Neural progenitor cell (in vitro differentiated cells): ENCODE data around the gene ANTXRL. TPM values are rescaled to one million over a fixed set of nuclear protein-coding genes. Genes with fewer than 3 reads are reported as not detected.
"Not testable (repeated sequence)": the region's sequence is repeated elsewhere in the genome, so short reads cannot be mapped to it uniquely, and the experiment has no call there.

Experiments used
- DNase-seq: peaks from one replicate; pipeline ENCODE4 v3.0.0-alpha.2; 2016; ENCODE audit warnings: low spot score
- H2AFZ ChIP-seq: fragments of 200-600 bp; sonication (generic); replicated peaks from 2 replicates; pipeline ENCODE4 v1.6.1; 2016; ENCODE audit warnings: antibody characterized with exemption
- H3F3A ChIP-seq: fragments of 200-600 bp; sonication (generic); 2 replicates; pipeline ENCODE4 v1.6.1; 2016; ENCODE audit warnings: antibody characterized with exemption, low read depth
- H3K27ac ChIP-seq: fragments of 200-600 bp; sonication (generic); 2 replicates; pipeline ENCODE4 v1.5.1; 2016; ENCODE audit warnings: mild to moderate bottlenecking
- H3K27me3 ChIP-seq: fragments of 200-600 bp; sonication (generic); 2 replicates; pipeline ENCODE4 v1.6.1; 2016; ENCODE audit warnings: mild to moderate bottlenecking, moderate library complexity
- H3K36me3 ChIP-seq: fragments of 200-600 bp; sonication (generic); 2 replicates; pipeline ENCODE4 v1.5.1; 2016
- H3K4me1 ChIP-seq: fragments of 200-600 bp; sonication (generic); 2 replicates; pipeline ENCODE4 v1.6.1; 2016; ENCODE audit warnings: mixed run types
- H3K4me2 ChIP-seq: fragments of 200-600 bp; sonication (generic); 2 replicates; pipeline ENCODE4 v1.6.1; 2016
- H3K4me3 ChIP-seq: fragments of 200-600 bp; sonication (generic); 2 replicates; pipeline ENCODE4 v1.5.1; 2016
- H3K79me2 ChIP-seq: fragments of 200-600 bp; sonication (generic); 2 replicates; pipeline ENCODE4 v1.6.1; 2016; ENCODE audit warnings: low read depth
- H3K9ac ChIP-seq: fragments of 200-600 bp; sonication (generic); 2 replicates; pipeline ENCODE4 v1.6.1; 2016
- H3K9me3 ChIP-seq: fragments of 200-600 bp; sonication (generic); 2 replicates; pipeline ENCODE4 v1.5.1; 2016; ENCODE audit warnings: low read depth
- H4K20me1 ChIP-seq: fragments of 200-600 bp; sonication (generic); 2 replicates; pipeline ENCODE4 v1.6.1; 2016; ENCODE audit warnings: low read depth
- H3K27ac Mint-ChIP-seq: 3 replicates; pipeline ENCODE4 v1.8.0; 2021; ENCODE audit warnings: mixed read lengths
- H3K27me3 Mint-ChIP-seq: 2 replicates; pipeline ENCODE4 v1.8.0; 2022; ENCODE audit warnings: low read depth, mild to moderate bottlenecking, inconsistent platforms, moderate library complexity, mixed read lengths; ENCODE audit not compliant: insufficient read depth
- H3K36me3 Mint-ChIP-seq: 3 replicates; pipeline ENCODE4 v1.8.0; 2021; ENCODE audit warnings: mixed read lengths
- H3K4me1 Mint-ChIP-seq: 3 replicates; pipeline ENCODE4 v1.8.0; 2021; ENCODE audit warnings: mixed read lengths
- H3K4me3 Mint-ChIP-seq: 3 replicates; pipeline ENCODE4 v1.8.0; 2021; ENCODE audit warnings: mild to moderate bottlenecking, moderate library complexity, mixed read lengths
- H3K9me3 Mint-ChIP-seq: 3 replicates; pipeline ENCODE4 v1.8.0; 2020; ENCODE audit warnings: mixed read lengths
- CTCF ChIP-seq: fragments of 200-600 bp; sonication (generic); IDR thresholded peaks from 2 replicates; pipeline ENCODE4 v1.5.1; 2017; ENCODE audit warnings: antibody characterized with exemption, mild to moderate bottlenecking
- EZH2 ChIP-seq: fragments of 200-600 bp; sonication (generic); IDR thresholded peaks from 2 replicates; pipeline ENCODE4 v1.6.1; 2017; ENCODE audit warnings: antibody characterized with exemption, mild to moderate bottlenecking, moderate library complexity
- EZH2phosphoT487 ChIP-seq: fragments of 200-600 bp; sonication (generic); IDR thresholded peaks from 2 replicates; pipeline ENCODE4 v1.6.1; 2017; ENCODE audit warnings: antibody characterized with exemption
- total RNA-seq: library from RNA; depleted of rRNA; stranded (reverse); fragments of >200 nt; gene quantifications from 2 replicates; pipeline ENCODE4 v1.2.3, GENCODE V29; 2015; ENCODE audit warnings: low replicate concordance

Gene ANTXRL
- total RNA-seq, 1 donor from 2014 or later = not detected

GRCh38 chr10:46255801-46256747 is 30.7 kb upstream of the ANTXRL start:
- peak overlapping the region; percentile 79 for H2AFZ ChIP-seq
- H3K27ac Mint-ChIP-seq = no peak overlapping the region
- H3K9ac ChIP-seq = no peak overlapping the region
- H3K4me3 ChIP-seq = no peak overlapping the region
- H3K9me3 ChIP-seq = no peaks in the 10 kb centered on the region
- no peaks in the 10 kb centered on the region for H3K4me1 ChIP-seq
- no peaks in the 10 kb centered on the region for H3F3A ChIP-seq
- H3K4me2 ChIP-seq = no peak overlapping the region
- H3K4me3 Mint-ChIP-seq = no peak overlapping the region
- no peak for TF ChIP-seq EZH2
- peak; percentile 72 for TF ChIP-seq CTCF
- H3K9me3 Mint-ChIP-seq = no peaks in the 10 kb centered on the region
- no peaks in the 10 kb centered on the region for H4K20me1 ChIP-seq
- H3K36me3 ChIP-seq = no peaks in the 10 kb centered on the region
- H3K27me3 Mint-ChIP-seq = peaks cover 5% of the 10 kb centered on the region
- no peaks in the 10 kb centered on the region for H3K79me2 ChIP-seq
- no peaks in the 10 kb centered on the region for H3K27me3 ChIP-seq
- no peaks in the 10 kb centered on the region for H3K36me3 Mint-ChIP-seq
- no peaks in the 10 kb centered on the region for H3K4me1 Mint-ChIP-seq
- peak; percentile 71 for DNase-seq
- H3K27ac ChIP-seq = no peak overlapping the region

- Histone ChIP-seq H3K4me3 (no peak overlapping the region), H4K20me1 (no peaks in the 10 kb centered on the region), H2AFZ (no peak overlapping the region), H3K9ac (no peak overlapping the region), H3K27me3 (no peaks in the 10 kb centered on the region), H3K27ac (no peak overlapping the region), H3K4me1 (no peaks in the 10 kb centered on the region), H3K9me3 (no peaks in the 10 kb centered on the region), H3K36me3 (no peaks in the 10 kb centered on the region), H3K4me2 (no peak overlapping the region), H3K79me2 (no peaks in the 10 kb centered on the region), H3F3A (no peaks in the 10 kb centered on the region)
- Mint-ChIP-seq H3K9me3 (no peaks in the 10 kb centered on the region), H3K4me3 (no peak overlapping the region), H3K4me1 (no peaks in the 10 kb centered on the region), H3K36me3 (no peaks in the 10 kb centered on the region), H3K27me3 (peaks cover 5% of the 10 kb centered on the region), H3K27ac (no peak overlapping the region)
- no peak for DNase-seq
- no peak for TF ChIP-seq EZH2phosphoT487
- TF ChIP-seq CTCF = no peak
- TF ChIP-seq EZH2 = no peak
These were observed 29.7 kb upstream of the ANTXRL start for GRCh38 chr10:46257099-46257498.

- H3K9ac ChIP-seq, H2AFZ ChIP-seq, H3K4me3 ChIP-seq, H3K36me3 ChIP-seq, H3K79me2 ChIP-seq, H3K27ac ChIP-seq, H3K27ac Mint-ChIP-seq, H3K9me3 Mint-ChIP-seq, H3K4me2 ChIP-seq, H3K4me1 Mint-ChIP-seq, H3K4me3 Mint-ChIP-seq, H3K36me3 Mint-ChIP-seq, H3F3A ChIP-seq, H4K20me1 ChIP-seq, DNase-seq, H3K27me3 ChIP-seq, H3K4me1 ChIP-seq, H3K27me3 Mint-ChIP-seq, H3K9me3 ChIP-seq: not testable (repeated sequence)
These were observed 23.8 kb upstream of the ANTXRL start for GRCh38 chr10:46262906-46263560.

- H3K27me3 ChIP-seq = no peaks in the 10 kb centered on the region
- peaks cover 3% of the 10 kb centered on the region for H3K27me3 Mint-ChIP-seq
- no peaks in the 10 kb centered on the region for H3K79me2 ChIP-seq
- DNase-seq = no peak
- no peak overlapping the region for H3K27ac ChIP-seq
- H3K36me3 Mint-ChIP-seq = no peaks in the 10 kb centered on the region
- H3K36me3 ChIP-seq = no peaks in the 10 kb centered on the region
- no peak overlapping the region for H2AFZ ChIP-seq
- TF ChIP-seq EZH2phosphoT487 = no peak
- TF ChIP-seq EZH2 = no peak
- no peak for TF ChIP-seq CTCF
- no peak overlapping the region for H3K4me3 ChIP-seq
- no peaks in the 10 kb centered on the region for H3F3A ChIP-seq
- H3K9ac ChIP-seq = no peak overlapping the region
- H3K4me1 Mint-ChIP-seq = peaks cover 2% of the 10 kb centered on the region
- H3K4me3 Mint-ChIP-seq = no peak overlapping the region
- H3K4me1 ChIP-seq = no peaks in the 10 kb centered on the region
- no peaks in the 10 kb centered on the region for H4K20me1 ChIP-seq
- no peaks in the 10 kb centered on the region for H3K9me3 ChIP-seq
- H3K9me3 Mint-ChIP-seq = no peaks in the 10 kb centered on the region
- H3K27ac Mint-ChIP-seq = no peak overlapping the region
- H3K4me2 ChIP-seq = no peak overlapping the region
These were observed 22.9 kb upstream of the ANTXRL start for GRCh38 chr10:46263831-46264268.
